Measurements from ENCODE around the gene RFC4. TPM values are rescaled to one million over a fixed set of nuclear protein-coding genes. Genes with fewer than 3 reads are reported as not detected.
A peak's percentile ranks its signal among the peaks of the same experiment; 100 is the strongest.

Gene RFC4
- total and polyA plus RNA-seq, 12 donors = 5.3 to 30.6 (median 9.1) TPM

DNA sequence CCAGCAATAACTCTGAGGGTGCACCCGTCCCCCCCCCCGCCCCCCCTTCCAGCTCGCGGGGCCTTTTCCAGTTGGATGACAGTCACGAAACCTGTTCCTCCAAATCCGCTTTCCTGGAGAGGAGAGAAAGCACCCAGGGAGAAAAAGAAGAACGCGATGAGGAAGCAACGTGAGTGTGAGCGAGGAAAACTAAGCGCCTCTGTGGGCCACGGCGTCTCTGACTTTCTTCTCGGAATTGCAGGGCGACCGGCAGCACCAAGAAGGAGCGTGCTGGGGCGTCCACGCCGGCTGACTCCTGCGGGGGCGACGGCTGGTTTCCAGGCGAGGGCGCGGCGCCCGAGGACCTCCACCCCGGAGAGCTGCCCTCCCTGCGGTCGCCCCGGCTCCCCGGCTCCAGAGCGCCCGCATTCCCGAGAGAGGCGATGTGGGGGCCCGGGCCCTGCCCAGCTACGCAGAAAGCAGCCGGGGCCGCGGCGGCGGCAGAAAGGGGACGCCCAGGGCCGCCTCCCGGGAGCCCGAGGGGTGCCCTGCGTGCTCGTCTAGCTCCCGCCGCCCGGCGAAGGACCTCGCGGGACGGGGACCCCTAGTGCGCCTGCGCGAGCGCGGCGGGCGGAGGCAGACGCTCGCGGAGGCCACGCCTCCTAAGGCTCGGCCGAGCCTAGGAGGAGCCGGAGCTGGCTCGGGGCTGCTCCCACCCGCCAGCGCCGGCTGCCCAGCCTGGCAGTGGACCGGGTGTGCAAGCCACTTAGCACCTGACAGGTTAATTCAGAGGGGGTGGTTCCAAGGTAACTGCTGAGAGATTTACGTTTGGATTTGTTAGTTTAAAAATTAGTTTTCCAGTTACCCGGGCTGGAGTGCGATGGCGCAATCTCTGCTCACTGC, 20.9 kb upstream of the RFC4 start:
- peaks cover 29% of the 10 kb centered on the region for H3K27me3 ChIP-seq
- H3K27ac ChIP-seq = peak overlapping the region in 1 of 5 donors; percentile 17
- TF ChIP-seq, protein P1, sequence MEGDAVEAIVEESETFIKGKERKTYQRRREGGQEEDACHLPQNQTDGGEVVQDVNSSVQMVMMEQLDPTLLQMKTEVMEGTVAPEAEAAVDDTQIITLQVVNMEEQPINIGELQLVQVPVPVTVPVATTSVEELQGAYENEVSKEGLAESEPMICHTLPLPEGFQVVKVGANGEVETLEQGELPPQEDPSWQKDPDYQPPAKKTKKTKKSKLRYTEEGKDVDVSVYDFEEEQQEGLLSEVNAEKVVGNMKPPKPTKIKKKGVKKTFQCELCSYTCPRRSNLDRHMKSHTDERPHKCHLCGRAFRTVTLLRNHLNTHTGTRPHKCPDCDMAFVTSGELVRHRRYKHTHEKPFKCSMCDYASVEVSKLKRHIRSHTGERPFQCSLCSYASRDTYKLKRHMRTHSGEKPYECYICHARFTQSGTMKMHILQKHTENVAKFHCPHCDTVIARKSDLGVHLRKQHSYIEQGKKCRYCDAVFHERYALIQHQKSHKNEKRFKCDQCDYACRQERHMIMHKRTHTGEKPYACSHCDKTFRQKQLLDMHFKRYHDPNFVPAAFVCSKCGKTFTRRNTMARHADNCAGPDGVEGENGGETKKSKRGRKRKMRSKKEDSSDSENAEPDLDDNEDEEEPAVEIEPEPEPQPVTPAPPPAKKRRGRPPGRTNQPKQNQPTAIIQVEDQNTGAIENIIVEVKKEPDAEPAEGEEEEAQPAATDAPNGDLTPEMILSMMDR (IDR thresholded peaks at IDR 0.05) = no peak
- peak in 1 of 2 donors; percentile 28 for TF ChIP-seq POLR2A (IDR thresholded peaks at IDR 0.05)

DNA sequence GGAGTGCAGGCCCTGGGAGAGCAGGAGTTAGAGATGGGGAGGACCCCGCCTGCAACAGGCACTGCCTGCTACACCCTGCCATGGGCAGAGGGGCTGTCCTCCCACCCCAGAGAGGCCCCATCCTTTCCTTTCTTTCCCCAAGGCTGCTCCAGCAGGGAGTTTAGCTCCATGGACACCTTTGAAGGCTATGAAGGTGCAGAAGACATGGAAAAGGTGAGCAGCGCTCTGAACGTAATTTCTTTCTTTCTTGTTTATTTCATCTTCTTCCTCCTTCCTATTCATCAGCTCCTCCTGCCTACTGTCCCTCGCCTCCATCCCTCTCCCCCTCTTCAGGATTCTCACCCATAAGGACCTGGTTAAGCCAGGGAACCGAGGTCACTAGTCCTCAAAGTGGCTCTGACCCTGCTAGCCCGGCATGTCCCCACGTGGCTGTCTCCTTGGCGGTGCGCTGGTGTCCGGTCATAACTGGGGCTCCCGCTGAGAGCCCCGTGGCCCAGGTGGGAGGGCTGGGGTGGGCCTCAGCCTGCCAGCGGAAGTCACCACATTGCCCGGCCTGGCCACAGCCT, 20.2 kb upstream of the RFC4 start:
- no peak overlapping the region for H3K27ac ChIP-seq
- no peak for TF ChIP-seq POLR2A (IDR thresholded peaks at IDR 0.05)
- TF ChIP-seq, protein P1 (IDR thresholded peaks at IDR 0.05) = no peak
- 21 to 32% (median 26%) methylated on average over 14 of the region's 14 CpGs for WGBS, 4 donors
- no peaks in the 10 kb centered on the region for H3K36me3 ChIP-seq (replicated peaks in 1 of 2)
- peak overlapping the region in 1 of 4 donors; percentile 70 for H3K4me3 ChIP-seq
- intact Hi-C loops (cut with DNase I) = loop anchor here in 1 of 2 donors (10.0 kb wide), 1 partner anchor 212 kb away; the partner anchor contains the start of gene AHSG
- peaks cover 29% of the 10 kb centered on the region for H3K27me3 ChIP-seq
- H3K4me1 ChIP-seq (replicated peaks in 1 of 2) = peaks cover 0 to 5% of the 10 kb centered on the region in 2 donors
- H3K9me3 ChIP-seq (replicated peaks in 1 of 3) = no peaks in the 10 kb centered on the region
- DNase-seq = no peak

More for the DNA sequence above, 20.9 kb upstream of the RFC4 start:
- intact Hi-C loops (cut with DNase I) = loop anchor here in 1 of 2 donors (10.0 kb wide), 1 partner anchor 212 kb away; the partner anchor contains the start of gene AHSG
- peak overlapping the region in 2 of 4 donors; percentile 70 to 73 for H3K4me3 ChIP-seq
- 2 to 8% (median 4%) methylated on average over 19 to 80 of the region's 80 CpGs for WGBS, 4 donors
- H3K36me3 ChIP-seq (replicated peaks in 1 of 2) = no peaks in the 10 kb centered on the region
- DNase-seq = peak; percentile 57 to 85 (median 75)
- H3K9me3 ChIP-seq (replicated peaks in 1 of 3) = no peaks in the 10 kb centered on the region
- peaks cover 0 to 5% of the 10 kb centered on the region in 2 donors for H3K4me1 ChIP-seq (replicated peaks in 1 of 2)

DNA sequence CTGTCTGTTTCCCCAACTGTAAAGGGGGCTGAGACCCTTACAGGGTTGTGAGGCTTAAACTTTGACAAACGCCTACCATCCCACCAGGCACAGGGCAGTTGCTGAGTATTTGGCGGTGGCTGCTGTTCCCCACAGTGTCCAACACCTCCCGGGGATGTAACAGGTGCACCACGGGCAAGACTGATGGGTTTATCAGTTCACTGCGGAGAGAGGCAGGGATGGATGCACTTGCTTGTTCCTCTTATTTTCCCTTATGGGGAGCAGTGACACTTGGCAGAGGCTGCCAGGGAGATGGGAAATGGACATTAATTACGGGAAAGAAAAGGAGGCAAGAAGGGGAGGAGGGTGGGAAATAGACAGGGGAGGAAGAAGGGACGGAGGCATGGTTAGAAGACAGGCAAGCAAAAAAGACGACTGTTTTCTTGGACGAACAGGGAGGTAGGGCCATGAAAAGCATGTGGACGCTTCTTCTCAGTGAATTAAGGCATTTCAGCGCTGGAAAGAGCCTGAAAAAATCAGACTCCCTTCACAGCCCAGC, 19.7 kb upstream of the RFC4 start:
- Histone ChIP-seq H3K9me3 (replicated peaks in 1 of 3) (no peaks in the 10 kb centered on the region), H3K36me3 (replicated peaks in 1 of 2) (no peaks in the 10 kb centered on the region), H3K4me3 (no peak overlapping the region), H3K27me3 (peaks cover 28% of the 10 kb centered on the region), H3K27ac (no peak overlapping the region), H3K4me1 (replicated peaks in 1 of 2) (peaks cover 0 to 5% of the 10 kb centered on the region in 2 donors)
- WGBS, 4 donors = 44 to 51% (median 48%) methylated on average over 10 to 11 of the region's 11 CpGs
- no peak for TF ChIP-seq POLR2A (IDR thresholded peaks at IDR 0.05)
- TF ChIP-seq, protein P1 (IDR thresholded peaks at IDR 0.05) = no peak
- intact Hi-C loops (cut with DNase I) = loop anchor here in 1 of 2 donors (10.0 kb wide), 1 partner anchor 211 kb away; the partner anchor contains the start of gene AHSG
- no peak for DNase-seq

DNA sequence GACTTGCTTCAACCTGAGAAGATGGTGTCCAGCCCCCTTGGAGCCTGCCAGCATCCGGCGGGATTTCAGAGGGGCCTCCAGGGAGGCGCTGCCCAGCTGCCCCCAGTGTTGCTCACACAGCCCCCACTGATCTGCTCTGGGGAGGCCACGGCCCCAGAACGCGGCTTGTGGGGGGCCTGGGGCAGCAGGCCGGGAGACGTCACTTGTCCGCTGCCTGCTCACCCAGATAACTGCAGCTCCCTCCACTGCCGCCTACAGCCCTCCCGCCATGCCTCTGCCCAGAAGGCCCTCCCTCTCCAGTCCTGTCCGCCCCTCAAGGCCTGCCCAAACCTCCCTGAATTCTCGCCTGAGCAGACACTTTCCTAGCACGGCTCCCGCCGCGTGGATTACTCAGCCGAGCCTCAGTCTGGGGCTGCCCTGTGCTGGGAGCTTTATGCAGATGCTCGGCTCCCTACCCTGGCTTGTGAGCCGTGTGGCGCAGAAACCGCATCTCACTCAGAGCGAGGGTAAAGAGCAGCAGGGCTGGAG, 19.1 kb upstream of the RFC4 start:
- H3K27me3 ChIP-seq = peaks cover 23% of the 10 kb centered on the region
- intact Hi-C loops (cut with DNase I) = loop anchor here in 1 of 2 donors (10.0 kb wide), 1 partner anchor 211 kb away; the partner anchor contains the start of gene AHSG
- DNase-seq = peak in 2 of 7 donors; percentile 3 to 22
- no peaks in the 10 kb centered on the region for H3K9me3 ChIP-seq (replicated peaks in 1 of 3)
- no peak for TF ChIP-seq POLR2A (IDR thresholded peaks at IDR 0.05)
- TF ChIP-seq, protein P1 (IDR thresholded peaks at IDR 0.05) = no peak
- peaks cover 0 to 5% of the 10 kb centered on the region in 2 donors for H3K4me1 ChIP-seq (replicated peaks in 1 of 2)
- H3K4me3 ChIP-seq = no peak overlapping the region
- 20 to 28% (median 21%) methylated on average over 8 to 23 of the region's 23 CpGs for WGBS, 4 donors
- H3K36me3 ChIP-seq (replicated peaks in 1 of 2) = no peaks in the 10 kb centered on the region
- H3K27ac ChIP-seq = no peak overlapping the region
